Peyer's patch (tissue), 4 donors: ENCODE measurements around the gene MACROD2.

Experiments
- POLR2A ChIP-seq, 2 donors: fragments of 450-650 bp; IDR thresholded peaks; one replicate each; pipeline ENCODE4 v1.5.1; 2017; ENCODE audit warnings: antibody characterized with exemption in 2 of 2, mild to moderate bottlenecking in 2 of 2, moderate library complexity in 2 of 2
- TF ChIP-seq, protein P1 (sequence below), 6 experiments: fragments of 450-650 bp in 4 of 6; fragments of 200-600 bp in 2 of 6; sonication (generic) in 1 of 6; IDR thresholded peaks; one replicate each; pipeline ENCODE4 v1.5.1; 2017 to 2019; ENCODE audit warnings: antibody characterized with exemption in 6 of 6, mild to moderate bottlenecking in 3 of 6, moderate library complexity in 1 of 6

DNA sequence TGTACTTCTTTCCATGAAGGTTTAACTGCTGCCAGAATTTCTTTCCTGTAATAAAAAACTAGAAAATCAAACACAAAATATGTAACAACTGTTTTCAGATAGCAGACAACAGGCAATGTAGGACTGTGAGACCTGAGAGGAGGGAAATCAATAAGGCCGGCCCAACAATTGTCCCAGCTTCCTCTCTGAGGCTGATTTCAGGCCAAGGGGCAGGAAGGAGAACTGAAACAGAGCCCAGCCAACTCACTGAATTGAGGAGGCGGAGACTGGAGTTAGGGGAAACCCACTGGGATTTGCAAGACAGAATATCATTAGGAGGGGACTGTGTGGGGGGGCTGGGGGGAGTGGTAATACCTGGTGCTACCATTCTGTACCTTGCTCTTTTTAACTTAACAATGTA is 299.9 kb downstream of the MACROD2 start:
- TF ChIP-seq, protein P1, sequence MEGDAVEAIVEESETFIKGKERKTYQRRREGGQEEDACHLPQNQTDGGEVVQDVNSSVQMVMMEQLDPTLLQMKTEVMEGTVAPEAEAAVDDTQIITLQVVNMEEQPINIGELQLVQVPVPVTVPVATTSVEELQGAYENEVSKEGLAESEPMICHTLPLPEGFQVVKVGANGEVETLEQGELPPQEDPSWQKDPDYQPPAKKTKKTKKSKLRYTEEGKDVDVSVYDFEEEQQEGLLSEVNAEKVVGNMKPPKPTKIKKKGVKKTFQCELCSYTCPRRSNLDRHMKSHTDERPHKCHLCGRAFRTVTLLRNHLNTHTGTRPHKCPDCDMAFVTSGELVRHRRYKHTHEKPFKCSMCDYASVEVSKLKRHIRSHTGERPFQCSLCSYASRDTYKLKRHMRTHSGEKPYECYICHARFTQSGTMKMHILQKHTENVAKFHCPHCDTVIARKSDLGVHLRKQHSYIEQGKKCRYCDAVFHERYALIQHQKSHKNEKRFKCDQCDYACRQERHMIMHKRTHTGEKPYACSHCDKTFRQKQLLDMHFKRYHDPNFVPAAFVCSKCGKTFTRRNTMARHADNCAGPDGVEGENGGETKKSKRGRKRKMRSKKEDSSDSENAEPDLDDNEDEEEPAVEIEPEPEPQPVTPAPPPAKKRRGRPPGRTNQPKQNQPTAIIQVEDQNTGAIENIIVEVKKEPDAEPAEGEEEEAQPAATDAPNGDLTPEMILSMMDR (IDR thresholded peaks at IDR 0.05) = no peak
- TF ChIP-seq POLR2A (IDR thresholded peaks at IDR 0.05) = no peak
